Psoas muscle (tissue), 8 donors: ENCODE data around the gene TGIF2. TPM values are rescaled to one million over a fixed set of nuclear protein-coding genes. Genes with fewer than 3 reads are reported as not detected.

ENCODE experiments used
- ATAC-seq, 4 donors: fragments of 200-7000 bp; cut with Tn5 transposase; one replicate each; pipeline ENCODE4 v1.9.1; 2020; ENCODE audit warnings: moderate library complexity in 3 of 4, mild to moderate bottlenecking in 2 of 4
- DNase-seq, 2 donors: peaks; one replicate each; pipeline ENCODE4 v3.0.0-alpha.2; 2020
- H3K27ac ChIP-seq: fragments of 200-600 bp; one replicate; pipeline ENCODE4 v1.8.0; 2022
- H3K27me3 ChIP-seq, 3 donors: fragments of 200-600 bp in 1 of 3; one replicate each; pipeline versions ENCODE4 v1.6.1 to v1.8.0; 2013 to 2022; ENCODE audit warnings: low read length in 2 of 3, mild to moderate bottlenecking in 2 of 3, moderate library complexity in 1 of 3; ENCODE audit not compliant: insufficient read depth in 3 of 3
- H3K36me3 ChIP-seq, 2 donors: fragments of 200-600 bp in 1 of 2; one replicate each; pipeline versions ENCODE4 v1.6.1 to v1.8.0; 2013 to 2022; ENCODE audit warnings: low read depth in 1 of 2, mild to moderate bottlenecking in 1 of 2, moderate library complexity in 1 of 2; ENCODE audit not compliant: insufficient read depth in 1 of 2
- H3K4me1 ChIP-seq: fragments of 200-600 bp; one replicate; pipeline ENCODE4 v1.8.0; 2022
- H3K4me3 ChIP-seq: fragments of 200-600 bp; one replicate; pipeline ENCODE4 v1.8.0; 2022; ENCODE audit warnings: mild to moderate bottlenecking
- H3K9me3 ChIP-seq: fragments of 200-600 bp; one replicate; pipeline ENCODE4 v1.8.0; 2022
- CTCF ChIP-seq: fragments of 200-600 bp; IDR thresholded peaks from one replicate; pipeline ENCODE4 v1.8.0; 2022; ENCODE audit warnings: antibody characterized with exemption
- WGBS, 3 donors: extraction: QIAGEN DNeasy Blood & Tissue Kit; methylation state at CpG; one replicate each; pipeline versions ENCODE4 v1.1.6 to v1.1.7; 2013; 5-methylcytosine and 5-hydroxymethylcytosine counted together
- intact Hi-C, 2 donors: fragments of 100-400 bp; cut with DNase I; formaldehyde crosslinking; loops; one replicate each; pipeline versions ENCODE4 v1.11.0 to v1.14.2; 2022
- polyA plus RNA-seq, 3 donors: library from polyadenylated mRNA; stranded (reverse); fragments of 200-250 nt; gene quantifications; one replicate each; pipeline ENCODE4 v1.2.3, GENCODE V29; 2013
- total RNA-seq, 4 donors: library from RNA; stranded (reverse); fragmentation: NEBNext Ultra II Directional in 2 of 4; extraction: Animal tissue kit (Norgen Biotek cat#: 25700) in 2 of 4; gene quantifications; one replicate each; pipeline versions ENCODE4 v1.2.1 to v1.2.4, GENCODE V29; 2021 to 2023
- donor health status: healthy with polysubstance abuse.
- donor health status: DM: no; HTN: no; CAD: no; lungs with moderate emphysema.
- donor health status: Bipolar disorder and iron deficiency.
- donor health status: healthy.
- donor health status: DM: yes; HTN: yes; CAD: no.
- donor health status: DM: no; HTN: no; CAD: no.
- donor health status: DM: no; HTN: no; CAD: no.
- donor health status: DM: yes; HTN: yes; CAD: no.

TGIF2 gene
- total and polyA plus RNA-seq, 7 donors, result 1.1 to 2.8 (median 1.7) TPM

GRCh38 chr20:36591281-36591680 lies 17.9 kb downstream of the TGIF2 start:
- ATAC-seq (no peak), DNase-seq (no peak)
- H3K4me3 ChIP-seq, result no peak overlapping the region
- intact Hi-C loops, result loop anchor here (10.0 kb wide), 2 partner anchors 376 to 386 kb away; no protein-coding TSS in a partner anchor
- H3K4me1 ChIP-seq, result no peaks in the 10 kb centered on the region
- no peaks in the 10 kb centered on the region for H3K9me3 ChIP-seq
- no peak overlapping the region for H3K27ac ChIP-seq
- TF ChIP-seq CTCF, result no peak
- H3K36me3 ChIP-seq, result no peaks in the 10 kb centered on the region
- H3K27me3 ChIP-seq, result no peaks in the 10 kb centered on the region
- 61 to 80% (median 62%) methylated on average over 5 of the region's 5 CpGs for WGBS, 3 donors

- Histone ChIP-seq H3K4me1 (no peaks in the 10 kb centered on the region), H3K27me3 (no peaks in the 10 kb centered on the region), H3K9me3 (no peaks in the 10 kb centered on the region), H3K4me3 (no peak overlapping the region), H3K27ac (no peak overlapping the region), H3K36me3 (no peaks in the 10 kb centered on the region)
- ATAC-seq (peak in 1 of 4 donors; percentile 68), DNase-seq (no peak)
- intact Hi-C loops, result loop anchor here (10.0 kb wide), 2 partner anchors 377 to 387 kb away; no protein-coding TSS in a partner anchor
- TF ChIP-seq CTCF, result peak; percentile 40
- 76 to 86% (median 77%) methylated on average over 9 of the region's 9 CpGs for WGBS, 3 donors
Measured at GRCh38 chr20:36591854-36592641, 18.7 kb downstream of the TGIF2 start.

GRCh38 chr20:36593347-36593929 lies 20.0 kb downstream of the TGIF2 start:
- Histone ChIP-seq H3K27me3 (no peaks in the 10 kb centered on the region), H3K27ac (no peak overlapping the region), H3K9me3 (no peaks in the 10 kb centered on the region), H3K4me1 (no peaks in the 10 kb centered on the region), H3K4me3 (no peak overlapping the region), H3K36me3 (no peaks in the 10 kb centered on the region)
- no peak for ATAC-seq
- DNase-seq, result no peak
- 79 to 85% (median 83%) methylated on average over 4 to 5 of the region's 5 CpGs for WGBS, 3 donors
- intact Hi-C loops, result loop anchor here (10.0 kb wide), 2 partner anchors 379 to 389 kb away; no protein-coding TSS in a partner anchor
- TF ChIP-seq CTCF, result no peak

- intact Hi-C loops, result loop anchor here (10.0 kb wide), 5 partner anchors 115 to 395 kb away; no protein-coding TSS in a partner anchor
- H3K27ac ChIP-seq, result no peak overlapping the region
Measured at GRCh38 chr20:36599912-36600345, 26.5 kb downstream of the TGIF2 start.

More at GRCh38 chr20:36599912-36600345, 26.5 kb downstream of the TGIF2 start:
- Histone ChIP-seq H3K9me3 (no peaks in the 10 kb centered on the region), H3K4me1 (no peaks in the 10 kb centered on the region), H3K36me3 (no peaks in the 10 kb centered on the region), H3K4me3 (no peak overlapping the region), H3K27me3 (no peaks in the 10 kb centered on the region)
- WGBS, 3 donors, result 48 to 62% (median 54%) methylated on average over 5 of the region's 5 CpGs
- ATAC-seq (no peak), DNase-seq (no peak)
- TF ChIP-seq CTCF, result no peak
